Measurements from ENCODE around the gene TMEM229B. TPM values are rescaled to one million over a fixed set of nuclear protein-coding genes. Genes with fewer than 3 reads are reported as not detected.

Gene TMEM229B
- polyA plus RNA-seq, 2 of the 4 experiments (the other 2 are of a cell fraction): 0.19 to 0.31 TPM

DNA sequence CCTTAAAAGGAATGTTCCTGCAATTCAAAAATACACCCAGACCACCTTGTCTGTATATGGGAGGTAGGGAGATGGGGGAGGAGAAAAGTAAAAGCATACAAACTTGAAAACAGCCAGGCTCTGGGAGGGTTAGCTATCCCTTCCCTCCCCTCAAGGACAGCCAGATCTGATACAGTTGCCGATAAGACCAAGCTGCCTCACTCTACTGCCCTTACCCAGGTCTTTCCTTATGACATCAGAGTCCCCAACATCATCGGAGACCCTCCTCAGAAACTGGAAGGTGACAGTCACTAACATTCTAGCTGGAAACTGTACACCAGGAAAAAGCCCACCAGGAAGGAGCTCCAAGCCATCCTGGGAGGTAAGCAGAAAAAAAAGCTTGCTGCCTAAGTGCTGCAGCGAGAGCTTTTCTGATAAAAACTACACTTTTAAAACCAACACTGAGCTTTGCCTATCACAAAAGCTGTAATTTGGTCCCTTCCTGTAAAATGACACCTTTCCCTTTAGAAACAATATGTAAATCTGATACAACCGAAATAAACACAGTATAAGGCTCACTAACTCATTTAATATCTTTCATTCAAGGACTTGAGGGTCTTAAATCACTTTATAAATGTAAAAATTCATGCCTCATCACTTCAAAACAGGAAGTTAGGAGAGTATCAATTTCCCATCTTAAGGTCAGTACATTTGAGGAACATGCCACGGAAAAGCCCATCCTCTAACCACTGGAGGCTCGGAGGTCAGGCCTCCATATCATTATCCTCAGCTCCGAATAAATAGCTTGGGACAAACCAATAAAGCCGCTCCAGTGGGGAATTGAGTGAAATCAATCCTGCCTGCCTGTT lies 24.2 kb upstream of the TMEM229B start:
- TF ChIP-seq KDM5A (IDR thresholded peaks at IDR 0.05): no peak
- TF ChIP-seq HOXA7 (CRISPR knock-in tag; IDR thresholded peaks at IDR 0.05): no peak
- no peak for TF ChIP-seq ESRRA (IDR thresholded peaks at IDR 0.05; ENCODE audit: borderline replicate concordance, low read length)
- no peak for TF ChIP-seq EHMT2 (IDR thresholded peaks at IDR 0.05; ENCODE audit: low read depth)
- TF ChIP-seq EP300 (IDR thresholded peaks at IDR 0.05): no peak
- no peak for TF ChIP-seq RARB (CRISPR knock-in tag; IDR thresholded peaks at IDR 0.05)
- TF ChIP-seq JUNB (IDR thresholded peaks at IDR 0.05): no peak
- TF ChIP-seq CHD2 (IDR thresholded peaks at IDR 0.05; ENCODE audit: low read length, partially characterized antibody): no peak
- TF ChIP-seq POLR2AphosphoS2 (conservative IDR thresholded peaks at IDR 0.05; ENCODE audit: low read length): no peak
- TF ChIP-seq RAD21 (conservative IDR thresholded peaks at IDR 0.05 in 1 of 2, IDR thresholded peaks at IDR 0.05 in 1 of 2): no peak
- TF ChIP-seq TP53 (CRISPR knock-in tag; IDR thresholded peaks at IDR 0.05): no peak
- TF ChIP-seq HEYL (CRISPR knock-in tag; IDR thresholded peaks at IDR 0.05): no peak
- TF ChIP-seq RCOR1 (IDR thresholded peaks at IDR 0.05; ENCODE audit: low read depth, low read length): no peak
- TF ChIP-seq, protein P1, sequence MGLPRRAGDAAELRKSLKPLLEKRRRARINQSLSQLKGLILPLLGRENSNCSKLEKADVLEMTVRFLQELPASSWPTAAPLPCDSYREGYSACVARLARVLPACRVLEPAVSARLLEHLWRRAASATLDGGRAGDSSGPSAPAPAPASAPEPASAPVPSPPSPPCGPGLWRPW (IDR thresholded peaks at IDR 0.05): no peak
- TF ChIP-seq NPAS2 (CRISPR knock-in tag; IDR thresholded peaks at IDR 0.05; ENCODE audit: borderline replicate concordance): no peak
- no peak for TF ChIP-seq POLR2A (IDR thresholded peaks at IDR 0.05; ENCODE audit: low read length)
- no peaks in the 10 kb centered on the region for H3K9me3 ChIP-seq
- POLR2A ChIA-PET: no interaction called here
- CTCF ChIA-PET: interaction anchor here (0.6 to 9.0 kb wide), 11 partner anchors 9 to 292 kb away, joined by 3 to 73 read pairs (median 4); partner anchors contain the start of gene PLEKHH1
- no peak overlapping the region for H3K4me2 ChIP-seq
- FAIRE-seq (peak; percentile 32), ATAC-seq (no peak), DNase-seq (ENCODE audit: low read depth in 1 of 2, low spot score in 1 of 2) (no peak)
- WGBS (ENCODE audit: missing lambda C conversion rate): 78% methylated on average over 8 of the region's 8 CpGs
- H3K27ac ChIP-seq: no peak overlapping the region
- H3K4me3 ChIP-seq: no peak overlapping the region
- H3K4me1 ChIP-seq: no peaks in the 10 kb centered on the region

DNA sequence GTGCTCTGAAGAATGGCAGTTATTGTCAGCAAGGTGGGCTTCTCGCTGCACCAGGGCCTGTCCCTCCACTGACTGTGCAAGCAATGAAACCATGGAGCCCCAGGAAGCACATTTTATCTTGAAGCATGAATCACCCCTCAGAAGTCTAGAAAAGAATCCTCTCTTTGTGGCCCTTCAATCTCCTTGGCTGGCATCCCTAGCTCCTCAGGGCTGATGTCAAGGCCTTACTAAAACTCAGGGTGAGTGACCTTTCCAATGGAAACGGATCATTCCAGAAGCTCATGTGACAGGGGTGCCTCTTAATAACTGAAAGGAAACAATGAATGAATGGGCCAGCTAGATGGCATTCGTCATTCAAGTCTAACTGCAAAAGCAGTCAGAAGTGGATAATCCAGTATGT lies 22.3 kb upstream of the TMEM229B start:
- Histone ChIP-seq H3K4me1 (no peaks in the 10 kb centered on the region), H3K27ac (no peak overlapping the region), H3K4me3 (no peak overlapping the region), H3K4me2 (no peak overlapping the region), H3K9me3 (no peaks in the 10 kb centered on the region)
- ChIA-PET CTCF (interaction anchor here (0.9 to 9.0 kb wide), 6 partner anchors 8 to 84 kb away, joined by 3 to 73 read pairs (median 9); no protein-coding TSS in a partner anchor), POLR2A (no interaction called here)
- ATAC-seq (no peak), DNase-seq (ENCODE audit: low read depth in 1 of 2, low spot score in 1 of 2) (no peak), FAIRE-seq (no peak)
- WGBS (ENCODE audit: missing lambda C conversion rate): 48% methylated on average over 3 of the region's 3 CpGs
- no peak for TF ChIP-seq ESRRA (IDR thresholded peaks at IDR 0.05; ENCODE audit: borderline replicate concordance, low read length)
- TF ChIP-seq FOXS1 (CRISPR knock-in tag; IDR thresholded peaks at IDR 0.05): no peak
- TF ChIP-seq, protein P2, sequence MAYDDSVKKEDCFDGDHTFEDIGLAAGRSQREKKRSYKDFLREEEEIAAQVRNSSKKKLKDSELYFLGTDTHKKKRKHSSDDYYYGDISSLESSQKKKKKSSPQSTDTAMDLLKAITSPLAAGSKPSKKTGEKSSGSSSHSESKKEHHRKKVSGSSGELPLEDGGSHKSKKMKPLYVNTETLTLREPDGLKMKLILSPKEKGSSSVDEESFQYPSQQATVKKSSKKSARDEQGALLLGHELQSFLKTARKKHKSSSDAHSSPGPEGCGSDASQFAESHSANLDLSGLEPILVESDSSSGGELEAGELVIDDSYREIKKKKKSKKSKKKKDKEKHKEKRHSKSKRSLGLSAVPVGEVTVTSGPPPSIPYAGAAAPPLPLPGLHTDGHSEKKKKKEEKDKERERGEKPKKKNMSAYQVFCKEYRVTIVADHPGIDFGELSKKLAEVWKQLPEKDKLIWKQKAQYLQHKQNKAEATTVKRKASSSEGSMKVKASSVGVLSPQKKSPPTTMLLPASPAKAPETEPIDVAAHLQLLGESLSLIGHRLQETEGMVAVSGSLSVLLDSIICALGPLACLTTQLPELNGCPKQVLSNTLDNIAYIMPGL (CRISPR knock-in tag; IDR thresholded peaks at IDR 0.05; ENCODE audit: borderline replicate concordance): no peak
- TF ChIP-seq, protein P3, sequence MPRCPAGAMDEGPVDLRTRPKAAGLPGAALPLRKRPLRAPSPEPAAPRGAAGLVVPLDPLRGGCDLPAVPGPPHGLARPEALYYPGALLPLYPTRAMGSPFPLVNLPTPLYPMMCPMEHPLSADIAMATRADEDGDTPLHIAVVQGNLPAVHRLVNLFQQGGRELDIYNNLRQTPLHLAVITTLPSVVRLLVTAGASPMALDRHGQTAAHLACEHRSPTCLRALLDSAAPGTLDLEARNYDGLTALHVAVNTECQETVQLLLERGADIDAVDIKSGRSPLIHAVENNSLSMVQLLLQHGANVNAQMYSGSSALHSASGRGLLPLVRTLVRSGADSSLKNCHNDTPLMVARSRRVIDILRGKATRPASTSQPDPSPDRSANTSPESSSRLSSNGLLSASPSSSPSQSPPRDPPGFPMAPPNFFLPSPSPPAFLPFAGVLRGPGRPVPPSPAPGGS (IDR thresholded peaks at IDR 0.05): no peak
- TF ChIP-seq GATA3 (IDR thresholded peaks at IDR 0.05; ENCODE audit: borderline replicate concordance): no peak
- TF ChIP-seq MYC (IDR thresholded peaks at IDR 0.05; ENCODE audit: borderline replicate concordance, low read length): no peak
- TF ChIP-seq NFE2L2 (conservative IDR thresholded peaks at IDR 0.05; ENCODE audit: low read length): no peak
- no peak for TF ChIP-seq KDM1A (IDR thresholded peaks at IDR 0.05; ENCODE audit: low read depth)
- TF ChIP-seq SREBF2 (IDR thresholded peaks at IDR 0.05): no peak

Measured in A549 (cell line).